SJSA1 (cell line): ENCODE data around the gene COL6A1. TPM values are rescaled to one million over a fixed set of nuclear protein-coding genes. Genes with fewer than 3 reads are reported as not detected.

Experiments used
- DNase-seq, 2 experiments: peaks; one replicate each; pipeline ENCODE4 v3.0.0-alpha.2; 2015 to 2020; ENCODE audit warnings: low spot score in 2 of 2, low read depth in 1 of 2
- H3K27ac ChIP-seq: fragments of 250-450 bp; sonication (Bioruptor Pico); 2 replicates; pipeline ENCODE4 v1.5.1; 2020; ENCODE audit warnings: mild to moderate bottlenecking, moderate library complexity
- H3K27me3 ChIP-seq: fragments of 250-450 bp; sonication (Bioruptor Pico); replicated peaks from 2 replicates; pipeline ENCODE4 v1.5.1; 2020; ENCODE audit warnings: mild to moderate bottlenecking, moderate library complexity
- H3K36me3 ChIP-seq: fragments of 250-450 bp; sonication (Bioruptor Pico); 2 replicates; pipeline ENCODE4 v1.5.1; 2020; ENCODE audit warnings: mild to moderate bottlenecking
- H3K4me1 ChIP-seq: fragments of 250-450 bp; sonication (Bioruptor Pico); replicated peaks from 2 replicates; pipeline ENCODE4 v1.6.1; 2021; ENCODE audit warnings: mild to moderate bottlenecking
- H3K4me3 ChIP-seq: fragments of 250-450 bp; sonication (Bioruptor Pico); 2 replicates; pipeline ENCODE4 v1.5.1; 2020; ENCODE audit warnings: mild to moderate bottlenecking
- H3K9me3 ChIP-seq: fragments of 250-450 bp; sonication (Bioruptor Pico); replicated peaks from 2 replicates; pipeline ENCODE4 v1.5.1; 2020; ENCODE audit warnings: mild to moderate bottlenecking
- total RNA-seq: library from RNA; depleted of rRNA; stranded (reverse); fragments of >200 nt; shearing (Covaris generic); gene quantifications from 2 replicates; pipeline ENCODE4 v1.2.3, GENCODE V29; 2014

Gene COL6A1
- total RNA-seq, 1 experiment from 2014 or later = 149 TPM

DNA sequence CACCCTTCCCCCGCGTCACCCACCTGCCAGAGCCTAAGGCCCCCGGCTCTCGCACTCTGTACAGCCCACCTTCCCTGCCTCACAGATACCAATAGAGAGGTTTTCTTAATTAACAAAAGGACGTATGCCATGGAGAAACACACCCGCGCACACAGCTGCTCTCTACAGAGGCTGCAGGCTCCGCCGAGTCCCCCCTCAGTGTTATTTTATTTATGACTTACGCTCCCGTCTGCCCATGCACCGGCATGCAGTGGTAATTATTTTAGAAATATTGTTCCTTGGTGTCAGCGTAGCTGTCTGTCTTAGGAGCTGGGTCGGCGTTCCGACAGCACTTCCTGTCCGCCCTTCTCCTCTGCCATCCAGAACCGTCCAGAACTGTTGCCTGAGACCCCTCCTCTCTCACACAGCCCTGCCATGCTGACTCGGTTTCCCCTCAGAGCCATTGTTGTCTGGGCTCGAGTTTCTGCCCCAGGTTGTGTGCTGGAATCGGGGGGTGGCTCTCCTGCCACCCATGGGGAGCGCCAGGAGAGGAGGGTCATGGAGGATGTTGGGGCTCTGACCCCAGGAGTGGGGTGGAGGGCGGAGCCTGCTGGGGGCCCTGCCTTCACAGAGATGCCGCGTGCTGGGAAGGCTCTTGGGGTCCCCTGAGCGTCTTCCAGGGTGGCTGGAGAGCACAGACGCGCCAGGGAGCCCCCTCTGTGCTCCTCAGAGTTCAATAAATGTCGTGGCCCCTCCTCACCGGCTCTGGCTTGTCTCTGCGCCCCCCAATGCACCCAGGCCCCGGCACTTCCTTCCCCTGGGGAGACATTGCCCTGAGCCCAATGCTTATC, 39.6 kb upstream of the COL6A1 start:
- no peaks in the 10 kb centered on the region for H3K4me1 ChIP-seq
- no peaks in the 10 kb centered on the region for H3K9me3 ChIP-seq
- no peak for DNase-seq

GRCh38 chr21:45942755-45943629, 38.6 kb upstream of the COL6A1 start:
- H3K9me3 ChIP-seq = no peaks in the 10 kb centered on the region
- H3K27me3 ChIP-seq = no peaks in the 10 kb centered on the region
- no peaks in the 10 kb centered on the region for H3K36me3 ChIP-seq
- no peak overlapping the region for H3K27ac ChIP-seq
- no peak overlapping the region for H3K4me3 ChIP-seq
- no peak for DNase-seq
- H3K4me1 ChIP-seq = no peaks in the 10 kb centered on the region

More for the DNA sequence above, 39.6 kb upstream of the COL6A1 start:
- Histone ChIP-seq H3K36me3 (no peaks in the 10 kb centered on the region), H3K4me3 (no peak overlapping the region), H3K27ac (no peak overlapping the region), H3K27me3 (no peaks in the 10 kb centered on the region)

DNA sequence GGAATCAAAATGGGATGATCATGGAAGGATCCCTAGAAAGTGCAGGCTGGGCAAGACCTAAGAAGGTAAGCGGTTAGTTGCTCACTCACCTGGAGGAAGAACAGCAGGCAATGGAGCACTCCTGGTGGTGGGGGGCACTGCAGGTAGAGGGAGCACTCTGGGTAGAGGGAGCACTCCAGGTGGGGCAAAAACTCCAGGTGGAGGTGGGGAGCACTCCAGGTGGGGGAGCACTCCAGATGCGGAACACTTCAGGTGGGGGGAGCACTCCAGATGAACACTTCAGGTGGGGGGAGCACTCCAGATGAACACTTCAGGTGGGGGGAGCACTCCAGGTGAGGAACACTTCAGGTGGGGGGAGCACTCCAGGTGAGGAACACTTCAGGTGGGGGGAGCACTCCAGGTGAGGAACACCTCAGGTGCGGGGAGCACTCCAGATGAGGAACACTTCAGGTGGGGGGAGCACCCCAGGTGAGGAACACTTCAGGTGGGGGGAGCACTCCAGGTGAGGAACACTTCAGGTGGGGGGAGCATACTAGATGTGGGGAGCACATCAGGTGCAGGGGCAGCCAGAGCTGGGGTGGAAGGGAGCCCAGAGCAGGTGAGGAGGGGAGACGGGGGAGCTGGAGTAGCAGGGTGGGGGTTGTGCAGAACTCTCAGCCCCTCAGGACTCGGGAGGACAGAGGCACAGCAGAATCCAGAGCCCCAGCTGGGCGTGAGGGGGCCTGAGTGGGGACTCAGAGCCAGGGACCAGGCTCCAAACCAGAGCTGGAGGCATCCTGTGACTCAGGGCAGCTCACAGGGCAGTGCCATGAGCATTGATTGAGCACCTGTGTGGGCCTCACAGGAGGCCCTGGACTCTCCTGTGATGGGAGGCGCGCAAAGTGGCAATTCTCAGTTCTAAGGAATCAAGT, 37.7 kb upstream of the COL6A1 start:
- DNase-seq = no peak
- no peaks in the 10 kb centered on the region for H3K36me3 ChIP-seq
- no peaks in the 10 kb centered on the region for H3K9me3 ChIP-seq
- no peak overlapping the region for H3K27ac ChIP-seq
- H3K4me1 ChIP-seq = no peaks in the 10 kb centered on the region
- H3K4me3 ChIP-seq = no peak overlapping the region
- H3K27me3 ChIP-seq = no peaks in the 10 kb centered on the region

DNA sequence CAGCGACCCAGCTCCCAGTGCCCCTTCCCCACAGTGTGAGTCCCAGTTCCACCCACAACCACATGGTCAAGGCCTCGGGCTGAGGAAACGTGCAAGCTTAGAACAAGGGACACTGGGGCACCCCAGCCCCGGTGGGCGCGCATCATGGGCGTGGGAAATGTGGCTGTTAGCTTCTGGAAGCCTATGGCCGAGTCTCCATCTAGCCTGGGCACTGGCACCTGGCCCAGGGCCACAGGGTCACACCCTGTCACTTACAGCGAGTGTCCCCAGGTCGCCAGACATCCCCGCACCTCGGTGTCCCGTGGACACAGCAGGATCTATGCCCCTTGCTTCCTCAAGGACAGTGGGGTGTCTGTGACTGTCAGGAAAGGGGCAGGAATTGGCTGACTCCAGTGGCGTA, 37.0 kb upstream of the COL6A1 start:
- Histone ChIP-seq H3K27me3 (no peaks in the 10 kb centered on the region), H3K9me3 (no peaks in the 10 kb centered on the region), H3K27ac (no peak overlapping the region), H3K4me1 (no peaks in the 10 kb centered on the region), H3K4me3 (no peak overlapping the region), H3K36me3 (no peaks in the 10 kb centered on the region)
- DNase-seq = no peak

DNA sequence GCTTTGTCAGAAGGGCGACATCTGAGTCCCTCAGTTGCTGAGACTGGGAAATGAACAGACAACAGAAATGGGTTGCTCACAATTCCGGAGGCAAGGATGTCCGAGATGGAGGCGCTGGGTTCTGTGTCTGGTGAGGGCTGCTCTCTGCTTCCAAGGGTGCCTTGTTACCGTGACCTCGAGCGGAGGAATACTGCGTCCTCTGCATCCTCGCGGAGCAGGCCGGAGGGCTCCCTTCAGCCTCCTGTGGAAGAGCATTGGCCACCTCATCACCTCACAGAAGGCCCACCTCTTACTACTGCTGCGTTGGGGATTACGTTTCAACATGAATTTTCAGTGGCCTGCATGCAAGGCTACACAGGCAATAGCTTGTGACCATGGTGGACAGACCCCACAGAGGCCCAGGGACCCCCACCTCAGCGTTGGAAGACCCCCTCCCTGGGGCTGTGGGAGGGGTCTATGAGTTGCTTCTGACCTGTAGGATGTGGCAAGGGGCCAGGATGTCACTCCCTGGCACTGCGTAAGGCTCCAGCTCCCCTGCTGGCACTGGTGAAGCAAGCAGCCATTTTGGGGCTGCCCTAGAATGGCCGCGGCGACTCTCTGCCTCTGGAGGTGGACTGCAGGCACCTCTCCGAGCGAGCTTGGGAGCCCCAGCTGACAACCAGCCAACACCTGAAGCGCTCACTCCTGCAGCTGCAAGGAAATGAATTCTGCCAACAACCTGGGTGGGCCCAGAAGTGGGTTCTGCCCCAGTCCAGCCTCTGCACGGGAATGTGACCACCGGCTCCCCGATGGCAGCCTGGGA, 36.3 kb upstream of the COL6A1 start:
- H3K4me1 ChIP-seq = no peaks in the 10 kb centered on the region
- no peaks in the 10 kb centered on the region for H3K27me3 ChIP-seq
- no peaks in the 10 kb centered on the region for H3K36me3 ChIP-seq
- no peak for DNase-seq
- H3K9me3 ChIP-seq = no peaks in the 10 kb centered on the region
- H3K4me3 ChIP-seq = no peak overlapping the region
- H3K27ac ChIP-seq = no peak overlapping the region

GRCh38 chr21:45945868-45946210, 35.7 kb upstream of the COL6A1 start:
- H3K9me3 ChIP-seq = no peaks in the 10 kb centered on the region
- no peak overlapping the region for H3K27ac ChIP-seq
- no peak overlapping the region for H3K4me3 ChIP-seq
- DNase-seq = no peak
- H3K36me3 ChIP-seq = no peaks in the 10 kb centered on the region
- H3K4me1 ChIP-seq = no peaks in the 10 kb centered on the region
- no peaks in the 10 kb centered on the region for H3K27me3 ChIP-seq

- H3K27me3 ChIP-seq = no peaks in the 10 kb centered on the region
- H3K36me3 ChIP-seq = no peaks in the 10 kb centered on the region
- no peaks in the 10 kb centered on the region for H3K4me1 ChIP-seq
- no peaks in the 10 kb centered on the region for H3K9me3 ChIP-seq
- no peak overlapping the region for H3K27ac ChIP-seq
- no peak for DNase-seq
- H3K4me3 ChIP-seq = no peak overlapping the region
Measured at GRCh38 chr21:45947296-45947695, 34.3 kb upstream of the COL6A1 start.

DNA sequence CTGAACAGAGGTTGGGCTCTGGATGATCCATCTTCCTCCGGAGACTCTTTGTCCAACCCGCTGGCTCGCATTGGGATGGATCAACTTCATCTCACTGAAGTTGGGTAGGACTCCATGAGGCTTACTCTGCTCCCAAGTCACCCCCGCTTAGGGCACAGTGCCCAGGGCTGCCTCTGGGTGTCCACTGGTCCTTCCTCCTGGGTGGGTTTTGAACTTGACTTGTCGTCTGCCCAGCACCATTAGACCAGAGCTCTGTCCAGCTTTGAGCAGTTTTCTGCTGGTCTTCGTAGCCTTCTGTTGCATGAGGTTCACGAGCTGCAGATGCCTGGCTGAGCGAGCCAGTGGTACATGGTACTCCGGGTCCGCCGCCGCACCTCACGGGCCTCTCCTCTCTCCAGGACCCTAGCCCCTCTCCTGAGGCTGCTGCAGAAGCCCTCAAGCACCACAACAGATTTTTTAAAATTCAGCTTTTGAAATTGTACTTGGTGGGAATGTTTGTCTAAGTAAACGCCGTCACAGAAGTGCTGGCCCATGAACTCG, 33.8 kb upstream of the COL6A1 start:
- no peaks in the 10 kb centered on the region for H3K36me3 ChIP-seq
- H3K27me3 ChIP-seq = no peaks in the 10 kb centered on the region
- no peak overlapping the region for H3K4me3 ChIP-seq
- H3K4me1 ChIP-seq = no peaks in the 10 kb centered on the region
- DNase-seq = no peak
- no peaks in the 10 kb centered on the region for H3K9me3 ChIP-seq
- no peak overlapping the region for H3K27ac ChIP-seq

DNA sequence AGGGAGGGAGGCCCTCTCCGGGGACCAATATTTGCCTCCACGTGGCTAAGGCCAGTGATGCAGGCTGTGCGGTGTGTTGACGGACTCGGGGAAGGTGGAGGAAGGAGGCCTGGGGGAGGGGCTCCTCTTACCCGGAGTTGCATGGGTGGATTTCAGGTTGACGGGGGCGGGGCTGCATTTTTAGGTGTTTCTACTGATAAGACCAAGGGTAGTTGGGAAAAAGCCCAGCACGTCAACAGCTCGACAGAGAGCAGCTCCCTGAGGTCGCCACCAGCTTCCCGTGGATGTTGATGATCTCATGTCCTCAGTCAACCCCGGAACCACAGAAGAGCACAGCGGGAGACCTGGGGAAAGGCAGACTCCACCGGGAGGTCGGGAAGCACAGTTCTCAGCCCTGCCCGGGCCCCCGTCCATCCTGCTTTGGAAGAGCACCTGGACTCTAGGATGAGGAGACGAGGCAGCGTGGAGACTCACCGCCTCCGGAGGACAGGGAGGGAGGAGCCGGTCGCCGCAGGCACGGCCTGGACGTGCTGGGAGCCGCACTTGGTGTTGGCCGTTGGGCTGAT, 32.9 kb upstream of the COL6A1 start:
- no peak overlapping the region for H3K27ac ChIP-seq
- H3K4me3 ChIP-seq = no peak overlapping the region
- H3K36me3 ChIP-seq = no peaks in the 10 kb centered on the region
- no peak for DNase-seq
- H3K9me3 ChIP-seq = no peaks in the 10 kb centered on the region
- H3K4me1 ChIP-seq = no peaks in the 10 kb centered on the region
- H3K27me3 ChIP-seq = no peaks in the 10 kb centered on the region

DNA sequence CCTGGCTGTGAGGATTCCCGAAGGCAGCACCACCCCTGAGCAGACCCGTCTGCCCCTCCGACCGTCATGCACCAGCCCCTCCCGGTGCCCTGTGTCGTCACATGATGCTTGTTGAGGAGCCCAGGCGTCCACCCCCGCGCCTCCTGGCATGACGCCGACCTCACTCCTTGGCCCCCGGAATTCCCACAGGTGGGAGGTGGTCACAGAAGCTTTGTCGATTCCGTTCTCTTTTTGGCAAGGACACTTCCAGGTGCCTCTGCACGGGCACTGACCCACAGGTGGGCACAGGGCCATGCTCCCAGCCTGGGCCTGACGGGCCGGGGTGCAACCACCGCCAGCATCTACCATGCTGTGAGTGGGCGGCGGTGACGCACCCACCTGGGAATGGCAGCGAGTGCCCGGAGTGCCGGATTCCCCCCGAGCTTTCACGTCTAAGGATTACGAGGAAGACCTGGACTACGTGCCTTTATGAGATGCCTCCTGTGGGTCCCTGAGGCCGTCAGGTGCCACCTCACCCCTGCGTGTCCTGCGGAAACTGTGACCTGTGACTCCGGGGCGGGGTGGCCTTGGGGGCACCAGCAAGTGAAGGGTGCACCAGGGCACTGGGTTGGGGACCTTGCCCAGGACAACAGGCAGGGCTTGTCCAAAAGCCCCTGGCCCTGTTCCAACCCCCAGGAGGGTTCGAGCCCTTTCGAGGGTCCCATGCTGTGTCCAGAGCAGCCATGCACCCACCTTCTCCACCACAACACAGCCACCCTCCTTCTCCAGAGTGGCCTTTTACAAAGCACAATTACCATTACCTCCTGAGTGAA, 31.4 kb upstream of the COL6A1 start:
- H3K36me3 ChIP-seq = no peaks in the 10 kb centered on the region
- no peak overlapping the region for H3K27ac ChIP-seq
- peak in 1 of 2 experiments; percentile 41 for DNase-seq
- H3K4me1 ChIP-seq = no peaks in the 10 kb centered on the region
- no peaks in the 10 kb centered on the region for H3K27me3 ChIP-seq
- H3K9me3 ChIP-seq = no peaks in the 10 kb centered on the region
- H3K4me3 ChIP-seq = no peak overlapping the region

DNA sequence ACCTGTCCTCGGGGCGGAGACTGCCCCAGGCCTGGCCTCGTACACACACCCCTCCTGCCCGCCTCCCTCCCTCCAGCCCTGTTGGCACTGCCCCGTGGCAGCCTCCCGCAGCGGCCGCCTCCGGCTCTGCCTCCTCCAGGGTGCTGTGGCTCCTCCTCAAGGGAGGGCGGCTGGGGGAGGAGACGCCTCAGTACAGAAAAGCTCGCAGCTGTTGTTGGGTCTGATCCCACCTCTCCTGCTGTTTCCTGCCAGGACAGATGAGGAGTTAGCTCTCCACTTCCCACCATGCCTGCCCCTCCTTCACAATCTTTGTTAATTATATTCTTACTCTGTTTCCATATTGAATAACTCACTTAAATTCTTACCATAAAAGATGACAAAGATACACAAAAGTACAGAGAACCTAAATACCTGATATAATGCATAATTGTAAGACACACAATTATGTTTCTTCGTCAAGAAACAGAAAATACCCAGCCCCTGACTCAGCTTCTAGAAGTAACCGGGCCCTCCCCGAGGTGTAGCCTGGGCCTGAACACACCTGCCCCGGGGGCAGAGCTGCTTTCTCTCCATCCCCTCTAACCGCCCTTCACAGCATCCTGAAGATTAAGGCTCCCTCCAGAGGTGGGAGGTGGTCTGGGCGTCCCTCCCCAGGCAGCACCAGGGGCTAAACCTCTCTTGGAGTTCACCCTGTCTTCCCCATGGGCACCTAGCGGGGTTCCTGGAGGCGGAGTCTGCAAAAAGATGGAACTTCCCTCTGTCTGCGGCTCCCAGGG, 30.6 kb upstream of the COL6A1 start:
- no peaks in the 10 kb centered on the region for H3K9me3 ChIP-seq
- no peaks in the 10 kb centered on the region for H3K36me3 ChIP-seq
- H3K4me3 ChIP-seq = no peak overlapping the region
- no peak overlapping the region for H3K27ac ChIP-seq
- DNase-seq = peak in 1 of 2 experiments; percentile 43
- H3K27me3 ChIP-seq = no peaks in the 10 kb centered on the region
- no peaks in the 10 kb centered on the region for H3K4me1 ChIP-seq
